OCI-LY3 (cell line): ENCODE data around the gene PRDM5.
"Not testable (repeated sequence)": the region's sequence is repeated elsewhere in the genome, so short reads cannot be mapped to it uniquely, and the experiment has no call there.

ENCODE experiments used
- H2AFZ ChIP-seq: fragments of 200-600, 300-600 bp; shearing (Covaris generic); 2 replicates; pipeline ENCODE4 v1.6.0; 2014; ENCODE audit warnings: antibody characterized with exemption, low read depth, low read length
- H3K27ac ChIP-seq: fragments of 200-600, 300-600 bp; sonication (generic); 2 replicates; pipeline ENCODE4 v1.5.1; 2014; ENCODE audit warnings: mild to moderate bottlenecking, low read length, moderate library complexity, mixed read lengths
- H3K27me3 ChIP-seq: fragments of 200-600, 300-600 bp; sonication (generic); 2 replicates; pipeline ENCODE4 v1.6.1; 2014; ENCODE audit warnings: low read depth, low read length, mixed read lengths
- H3K36me3 ChIP-seq: fragments of 200-600, 300-600 bp; sonication (generic); replicated peaks from 2 replicates; pipeline ENCODE3; 2014; ENCODE audit warnings: low read depth, low read length, mixed read lengths
- H3K4me1 ChIP-seq: fragments of 300-600, 200-600 bp; sonication (generic); 2 replicates; pipeline ENCODE4 v1.6.1; 2014; ENCODE audit warnings: low read length, mixed read lengths
- H3K4me2 ChIP-seq: fragments of 200-600, 300-600 bp; sonication (generic); 2 replicates; pipeline ENCODE4 v1.6.1; 2014; ENCODE audit warnings: low read length, mixed read lengths
- H3K4me3 ChIP-seq: fragments of 300-600, 200-600 bp; sonication (generic); 2 replicates; pipeline ENCODE4 v1.5.1; 2014; ENCODE audit warnings: antibody characterized with exemption, mild to moderate bottlenecking, low read length, moderate library complexity
- H3K79me2 ChIP-seq: fragments of 300-600, 200-600 bp; shearing (Covaris generic); 2 replicates; pipeline ENCODE4 v1.6.1; 2014; ENCODE audit warnings: mild to moderate bottlenecking, low read length, mixed read lengths
- H3K9ac ChIP-seq: fragments of 300-600, 200-600 bp; shearing (Covaris generic); 2 replicates; pipeline ENCODE4 v1.6.0; 2014; ENCODE audit warnings: mild to moderate bottlenecking, low read length, moderate library complexity
- H3K9me3 ChIP-seq: fragments of 200-600, 300-600 bp; shearing (Covaris generic); 2 replicates; pipeline ENCODE4 v1.6.1; 2014; ENCODE audit warnings: low read length, mixed read lengths; ENCODE audit not compliant: insufficient read depth
- H4K20me1 ChIP-seq: fragments of 200-600, 300-600 bp; sonication (generic); 2 replicates; pipeline ENCODE4 v1.6.1; 2016; ENCODE audit warnings: low read length, mixed read lengths; ENCODE audit not compliant: insufficient read depth
- EZH2phosphoT487 ChIP-seq: fragments of 200-600 bp; shearing (Covaris generic); IDR thresholded peaks from 2 replicates; pipeline ENCODE4 v1.6.1; 2018; ENCODE audit warnings: antibody characterized with exemption, mixed run types, low read depth
- TF ChIP-seq, protein P1 (sequence below): fragments of 200-600, 300-600 bp; sonication (generic); IDR thresholded peaks from 2 replicates; pipeline ENCODE4 v1.5.1; 2014; ENCODE audit warnings: antibody characterized with exemption, low read length, low read depth

PRDM5 gene

DNA sequence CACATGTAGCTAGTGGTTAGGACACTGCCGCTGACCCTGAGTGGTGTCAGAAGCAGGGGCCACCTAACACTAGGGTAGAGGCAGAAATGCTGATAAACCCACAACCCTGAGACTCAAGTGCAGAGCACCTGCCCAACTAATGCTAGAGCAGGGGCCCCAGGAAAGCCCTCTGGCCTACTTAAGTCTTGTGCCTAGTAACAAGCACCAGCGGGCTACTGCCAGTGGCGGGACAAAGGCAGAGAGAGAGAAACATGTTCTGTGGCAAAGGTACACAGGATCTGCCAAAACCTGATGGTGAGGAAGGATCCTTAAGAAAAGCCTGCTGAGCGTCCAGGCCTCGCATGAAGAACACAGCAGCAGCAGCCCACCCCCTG, 172.4 kb downstream of the PRDM5 start:
- H2AFZ ChIP-seq, result no peak overlapping the region
- H3K4me1 ChIP-seq, result peaks cover 12% of the 10 kb centered on the region
- no peaks in the 10 kb centered on the region for H3K36me3 ChIP-seq
- no peaks in the 10 kb centered on the region for H3K79me2 ChIP-seq
- H3K9me3 ChIP-seq, result no peaks in the 10 kb centered on the region
- TF ChIP-seq, protein P1, sequence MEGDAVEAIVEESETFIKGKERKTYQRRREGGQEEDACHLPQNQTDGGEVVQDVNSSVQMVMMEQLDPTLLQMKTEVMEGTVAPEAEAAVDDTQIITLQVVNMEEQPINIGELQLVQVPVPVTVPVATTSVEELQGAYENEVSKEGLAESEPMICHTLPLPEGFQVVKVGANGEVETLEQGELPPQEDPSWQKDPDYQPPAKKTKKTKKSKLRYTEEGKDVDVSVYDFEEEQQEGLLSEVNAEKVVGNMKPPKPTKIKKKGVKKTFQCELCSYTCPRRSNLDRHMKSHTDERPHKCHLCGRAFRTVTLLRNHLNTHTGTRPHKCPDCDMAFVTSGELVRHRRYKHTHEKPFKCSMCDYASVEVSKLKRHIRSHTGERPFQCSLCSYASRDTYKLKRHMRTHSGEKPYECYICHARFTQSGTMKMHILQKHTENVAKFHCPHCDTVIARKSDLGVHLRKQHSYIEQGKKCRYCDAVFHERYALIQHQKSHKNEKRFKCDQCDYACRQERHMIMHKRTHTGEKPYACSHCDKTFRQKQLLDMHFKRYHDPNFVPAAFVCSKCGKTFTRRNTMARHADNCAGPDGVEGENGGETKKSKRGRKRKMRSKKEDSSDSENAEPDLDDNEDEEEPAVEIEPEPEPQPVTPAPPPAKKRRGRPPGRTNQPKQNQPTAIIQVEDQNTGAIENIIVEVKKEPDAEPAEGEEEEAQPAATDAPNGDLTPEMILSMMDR, result no peak
- TF ChIP-seq EZH2phosphoT487, result no peak
- H3K4me3 ChIP-seq, result no peak overlapping the region
- no peaks in the 10 kb centered on the region for H3K27me3 ChIP-seq
- H4K20me1 ChIP-seq, result no peaks in the 10 kb centered on the region
- H3K9ac ChIP-seq, result no peak overlapping the region
- no peak overlapping the region for H3K4me2 ChIP-seq
- H3K27ac ChIP-seq, result no peak overlapping the region

DNA sequence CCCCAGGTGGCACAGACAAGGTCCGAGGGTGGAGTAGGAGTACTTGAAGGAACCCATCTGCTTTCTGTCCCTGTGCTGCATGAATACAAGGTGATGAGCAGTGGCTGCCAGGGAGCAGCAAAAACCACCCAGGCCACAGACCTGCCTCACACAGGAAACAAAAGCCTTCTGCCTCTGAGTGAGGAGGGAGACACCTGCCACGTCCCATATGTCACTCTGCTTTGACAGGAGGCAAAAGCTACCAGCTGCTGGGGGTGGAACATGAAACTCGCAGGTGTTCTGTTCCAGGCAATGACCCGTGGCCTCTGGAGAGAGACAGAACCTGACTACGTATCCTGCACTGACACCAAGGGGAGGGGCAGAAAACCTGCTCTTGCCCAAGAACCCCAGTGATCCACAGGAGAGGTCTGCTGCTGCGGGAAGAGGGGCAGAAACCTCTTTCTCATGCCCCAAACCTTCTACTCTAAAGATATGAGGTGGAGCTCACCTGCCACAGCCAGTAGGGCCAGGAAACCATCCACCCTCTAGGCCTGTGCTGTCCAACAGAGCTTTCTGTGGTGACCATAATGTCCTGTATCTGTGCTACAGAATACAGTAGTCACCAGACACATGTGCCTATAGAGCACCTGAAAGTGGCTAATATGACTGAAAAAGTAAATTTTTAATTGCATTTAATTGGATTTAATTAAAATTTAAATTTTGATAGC, 172.9 kb downstream of the PRDM5 start:
- H4K20me1 ChIP-seq, result no peaks in the 10 kb centered on the region
- no peak overlapping the region for H3K27ac ChIP-seq
- no peaks in the 10 kb centered on the region for H3K9me3 ChIP-seq
- H2AFZ ChIP-seq, result peak overlapping the region; percentile 30
- H3K4me2 ChIP-seq, result 0 out of 2 replicates have a peak overlapping the region, but pooled peaks have one; percentile 10
- H3K9ac ChIP-seq, result no peak overlapping the region
- H3K27me3 ChIP-seq, result no peaks in the 10 kb centered on the region
- peaks cover 12% of the 10 kb centered on the region for H3K4me1 ChIP-seq
- H3K4me3 ChIP-seq, result no peak overlapping the region
- no peaks in the 10 kb centered on the region for H3K79me2 ChIP-seq
- H3K36me3 ChIP-seq, result no peaks in the 10 kb centered on the region
- TF ChIP-seq, protein P1, result no peak
- no peak for TF ChIP-seq EZH2phosphoT487

GRCh38 chr4:120741636-120742035, 180.9 kb downstream of the PRDM5 start:
- not testable (repeated sequence) for H3K9me3 ChIP-seq, H3K36me3 ChIP-seq, H3K79me2 ChIP-seq, H3K27ac ChIP-seq, H3K4me2 ChIP-seq, H3K27me3 ChIP-seq, H4K20me1 ChIP-seq, H3K4me1 ChIP-seq, H3K4me3 ChIP-seq, H2AFZ ChIP-seq, H3K9ac ChIP-seq

DNA sequence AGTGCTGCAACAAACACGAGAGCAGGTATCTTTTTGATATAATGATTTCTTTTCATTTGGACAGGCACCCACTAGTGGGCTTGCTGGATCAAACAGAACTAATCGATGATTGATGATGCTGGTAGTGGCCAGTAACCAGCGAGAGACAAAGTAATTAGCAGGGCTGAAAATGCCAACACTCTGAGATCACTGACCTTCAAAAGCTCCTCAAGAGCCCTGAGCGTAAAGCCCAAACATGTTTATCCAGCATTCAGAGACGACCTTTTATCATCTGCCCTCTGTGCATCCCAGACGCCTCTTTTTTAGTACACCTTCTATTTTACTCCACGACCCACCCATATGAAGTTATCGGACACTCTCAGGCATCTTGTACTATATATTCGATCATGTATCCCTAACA, 186.2 kb downstream of the PRDM5 start:
- Histone ChIP-seq H3K36me3 (no peaks in the 10 kb centered on the region), H3K79me2 (no peaks in the 10 kb centered on the region), H3K27me3 (no peaks in the 10 kb centered on the region), H4K20me1 (no peaks in the 10 kb centered on the region), H3K4me1 (no peaks in the 10 kb centered on the region), H3K9ac (no peak overlapping the region), H3K9me3 (no peaks in the 10 kb centered on the region), H3K4me3 (no peak overlapping the region), H3K4me2 (no peak overlapping the region), H2AFZ (no peak overlapping the region), H3K27ac (no peak overlapping the region)
- no peak for TF ChIP-seq EZH2phosphoT487
- TF ChIP-seq, protein P1, result no peak
